ENCODE results near the gene LTBR. TPM values are rescaled to one million over a fixed set of nuclear protein-coding genes. Genes with fewer than 3 reads are reported as not detected.

Gene LTBR
- total RNA-seq, 4 donors from 2014 or later = 40.2 to 98.6 (median 43.7) TPM

- Histone ChIP-seq H3K9me3 (no peaks in the 10 kb centered on the region), H3K36me3 (no peaks in the 10 kb centered on the region), H3K4me1 (peaks cover 10 to 18% of the 10 kb centered on the region in 2 donors), H3K27ac (peak overlapping the region in 3 of 4 donors; percentile 49 to 70 (median 64)), H3K4me3 (no peak overlapping the region), H3K27me3 (no peaks in the 10 kb centered on the region)
- ATAC-seq = no peak
- intact Hi-C loops (cut with DNase I; ENCODE audit: low total_unique reads) = no loop called here
- in situ Hi-C loops (cut with MboI; ENCODE audit: low sequenced_read_pairs in 4 of 4) = no loop called here
- TF ChIP-seq CTCF (IDR thresholded peaks at IDR 0.05 in 4 of 5, conservative IDR thresholded peaks at IDR 0.05 in 1 of 5) (peak in 3 of 5 experiments; percentile 14 to 15 (median 14)), POLR2A (IDR thresholded peaks at IDR 0.05) (no peak)
- DNase-seq = no peak
Measured at GRCh38 chr12:6367065-6367968, 16.6 kb upstream of the LTBR start.

DNA sequence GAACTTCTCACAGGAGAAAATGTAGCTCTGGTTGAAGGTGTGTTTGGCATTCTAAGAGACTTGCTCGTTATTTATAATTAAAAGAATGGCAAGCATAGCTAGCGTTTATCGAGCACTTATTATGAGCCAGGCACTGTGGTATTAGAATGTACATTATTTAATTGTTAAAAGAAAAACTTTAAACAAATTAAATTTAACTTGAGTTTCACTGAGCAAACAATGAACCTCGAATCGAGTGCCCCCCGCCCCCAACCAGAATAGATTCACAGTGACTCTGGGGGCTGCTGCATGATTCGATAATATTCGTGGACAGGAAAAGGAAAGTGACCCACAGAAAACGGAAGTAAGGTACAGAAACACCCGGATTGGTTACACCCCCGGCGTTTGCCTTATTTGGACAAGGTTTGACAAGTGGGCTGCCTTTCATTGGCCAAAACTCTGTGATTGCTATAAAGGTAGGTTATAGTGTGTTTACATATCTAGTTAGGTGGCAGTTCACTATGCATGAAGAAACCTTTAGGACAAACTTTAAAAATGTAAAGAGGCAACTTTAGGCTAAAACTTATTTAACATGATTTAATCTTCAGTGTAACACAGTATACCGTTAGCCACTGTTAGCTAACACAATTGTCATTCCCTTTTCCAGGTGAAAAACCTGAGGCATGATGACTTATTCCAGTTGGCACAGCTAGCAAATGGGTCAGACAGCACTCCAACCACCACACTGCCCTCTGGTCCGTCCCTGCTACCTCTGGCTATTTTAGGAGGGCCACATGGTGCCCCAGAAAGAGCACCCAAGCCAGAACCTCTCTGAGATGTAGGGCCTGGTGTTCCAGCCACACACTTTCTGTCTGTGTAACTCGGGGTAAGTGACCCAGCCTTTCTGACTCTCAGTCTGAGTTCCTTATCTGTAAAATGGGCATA is 15.7 kb upstream of the LTBR start:
- in situ Hi-C loops (cut with MboI; ENCODE audit: low sequenced_read_pairs in 4 of 4) (no loop called here), intact Hi-C loops (cut with DNase I; ENCODE audit: low total_unique reads) (loop anchor here (2.0 kb wide), 1 partner anchor 43 kb away; no protein-coding TSS in a partner anchor)
- Histone ChIP-seq H3K27ac (peak overlapping the region; percentile 49 to 70 (median 64)), H3K27me3 (no peaks in the 10 kb centered on the region), H3K4me3 (no peak overlapping the region), H3K9me3 (no peaks in the 10 kb centered on the region), H3K36me3 (no peaks in the 10 kb centered on the region), H3K4me1 (peaks cover 10 to 20% of the 10 kb centered on the region in 2 donors)
- peak; percentile 50 to 81 for ATAC-seq
- DNase-seq = peak; percentile 48 to 56
- no peak for TF ChIP-seq CTCF (IDR thresholded peaks at IDR 0.05 in 4 of 5, conservative IDR thresholded peaks at IDR 0.05 in 1 of 5)
- no peak for TF ChIP-seq POLR2A (IDR thresholded peaks at IDR 0.05)

GRCh38 chr12:6368906-6369525 is 14.9 kb upstream of the LTBR start:
- Histone ChIP-seq H3K4me3 (no peak overlapping the region), H3K9me3 (no peaks in the 10 kb centered on the region), H3K36me3 (no peaks in the 10 kb centered on the region), H3K4me1 (peaks cover 10 to 20% of the 10 kb centered on the region in 2 donors), H3K27me3 (no peaks in the 10 kb centered on the region), H3K27ac (peak overlapping the region; percentile 49 to 70 (median 64))
- no peak for DNase-seq
- ATAC-seq = no peak
- in situ Hi-C loops (cut with MboI; ENCODE audit: low sequenced_read_pairs in 4 of 4) = no loop called here
- intact Hi-C loops (cut with DNase I; ENCODE audit: low total_unique reads) = loop anchor here (2.0 kb wide), 1 partner anchor 44 kb away; no protein-coding TSS in a partner anchor
- no peak for TF ChIP-seq CTCF (IDR thresholded peaks at IDR 0.05 in 4 of 5, conservative IDR thresholded peaks at IDR 0.05 in 1 of 5)
- no peak for TF ChIP-seq POLR2A (IDR thresholded peaks at IDR 0.05)

GRCh38 chr12:6369916-6370575 is 13.9 kb upstream of the LTBR start:
- ATAC-seq = no peak
- Histone ChIP-seq H3K4me1 (peaks cover 10 to 20% of the 10 kb centered on the region in 2 donors), H3K27me3 (no peaks in the 10 kb centered on the region), H3K4me3 (no peak overlapping the region), H3K36me3 (no peaks in the 10 kb centered on the region), H3K9me3 (no peaks in the 10 kb centered on the region), H3K27ac (no peak overlapping the region)
- DNase-seq = no peak
- intact Hi-C loops (cut with DNase I; ENCODE audit: low total_unique reads) (loop anchor here (2.0 kb wide), 1 partner anchor 45 kb away; no protein-coding TSS in a partner anchor), in situ Hi-C loops (cut with MboI; ENCODE audit: low sequenced_read_pairs in 4 of 4) (no loop called here)
- TF ChIP-seq CTCF (IDR thresholded peaks at IDR 0.05 in 4 of 5, conservative IDR thresholded peaks at IDR 0.05 in 1 of 5) (no peak), POLR2A (IDR thresholded peaks at IDR 0.05) (no peak)

Data from gastrocnemius medialis (tissue), 4 donors.